ENCODE measurements around the gene PRR15. TPM values are rescaled to one million over a fixed set of nuclear protein-coding genes. Genes with fewer than 3 reads are reported as not detected.

Gene PRR15
- total RNA-seq, 1 donor from 2014 or later = not detected

DNA sequence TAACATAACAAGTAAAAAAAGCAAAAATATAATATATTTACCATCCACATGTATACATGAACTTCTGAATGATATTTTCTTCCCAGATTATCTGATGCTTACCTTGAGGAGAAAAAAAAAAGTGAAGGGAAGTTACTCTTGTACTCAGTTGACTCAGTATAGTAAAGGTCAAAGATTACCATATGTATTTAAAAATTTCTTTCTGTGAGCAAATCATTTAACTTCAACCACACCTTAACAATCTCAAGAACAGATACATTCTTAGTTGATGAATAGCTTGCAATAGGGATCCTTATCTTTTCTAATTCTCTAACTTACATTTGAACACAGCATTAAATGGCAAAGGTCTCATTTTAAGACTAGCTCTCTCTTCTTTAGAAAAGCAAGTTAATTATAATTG lies 29.8 kb downstream of the PRR15 start:
- H3K27me3 ChIP-seq (ENCODE audit: control insufficient read depth in 3 of 3, insufficient read depth in 3 of 3, low read length in 3 of 3) = no peaks in the 10 kb centered on the region
- no peaks in the 10 kb centered on the region for H3K36me3 ChIP-seq (ENCODE audit: control insufficient read depth in 3 of 3, insufficient read depth in 3 of 3, low read length in 3 of 3)

DNA sequence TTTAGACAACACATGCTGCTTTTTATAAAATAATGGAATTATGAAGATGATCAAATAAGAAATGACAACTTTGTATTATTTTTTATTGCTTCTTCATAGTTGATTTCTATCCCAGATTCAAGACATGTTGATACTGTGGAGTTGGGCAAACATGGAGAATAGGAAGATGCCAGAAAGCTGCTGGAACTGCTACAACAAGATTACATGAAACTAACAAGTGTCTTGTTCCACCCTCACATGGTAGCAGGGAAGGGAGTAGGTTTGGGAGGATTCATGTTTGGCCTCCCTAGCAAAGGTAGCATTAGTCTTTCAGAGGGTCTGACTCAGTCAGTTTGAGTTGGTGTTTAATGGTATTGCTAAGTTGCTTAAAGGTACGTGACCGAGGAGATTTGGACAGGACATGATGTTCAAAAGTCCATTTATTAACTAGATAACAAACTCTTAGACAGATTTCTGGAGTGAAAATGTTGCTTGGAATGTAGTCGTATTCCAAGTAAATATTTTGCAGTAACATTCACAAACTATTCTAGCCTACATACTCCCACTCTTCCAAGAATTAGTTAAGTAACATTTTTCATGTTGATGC lies 33.1 kb downstream of the PRR15 start:
- Histone ChIP-seq H3K4me3 (ENCODE audit: low read length in 3 of 3) (no peak overlapping the region), H3K9me3 (ENCODE audit: control insufficient read depth in 3 of 3, low read length in 3 of 3) (no peaks in the 10 kb centered on the region), H3K36me3 (ENCODE audit: control insufficient read depth in 3 of 3, insufficient read depth in 3 of 3, low read length in 3 of 3) (no peaks in the 10 kb centered on the region), H3K9ac (ENCODE audit: low read depth in 1 of 3, low read length in 3 of 3) (no peak overlapping the region), H3K4me1 (ENCODE audit: control insufficient read depth in 3 of 3, insufficient read depth in 3 of 3, low read length in 3 of 3) (no peaks in the 10 kb centered on the region), H3K27ac (ENCODE audit: low read depth, low read length) (no peak overlapping the region), H3K27me3 (ENCODE audit: control insufficient read depth in 3 of 3, insufficient read depth in 3 of 3, low read length in 3 of 3) (no peaks in the 10 kb centered on the region)

More for the DNA sequence above, 29.8 kb downstream of the PRR15 start:
- Histone ChIP-seq H3K27ac (ENCODE audit: low read depth, low read length) (no peak overlapping the region), H3K4me1 (ENCODE audit: control insufficient read depth in 3 of 3, insufficient read depth in 3 of 3, low read length in 3 of 3) (no peaks in the 10 kb centered on the region), H3K4me3 (ENCODE audit: low read length in 3 of 3) (no peak overlapping the region), H3K9ac (ENCODE audit: low read depth in 1 of 3, low read length in 3 of 3) (no peak overlapping the region), H3K9me3 (ENCODE audit: control insufficient read depth in 3 of 3, low read length in 3 of 3) (no peaks in the 10 kb centered on the region)

DNA sequence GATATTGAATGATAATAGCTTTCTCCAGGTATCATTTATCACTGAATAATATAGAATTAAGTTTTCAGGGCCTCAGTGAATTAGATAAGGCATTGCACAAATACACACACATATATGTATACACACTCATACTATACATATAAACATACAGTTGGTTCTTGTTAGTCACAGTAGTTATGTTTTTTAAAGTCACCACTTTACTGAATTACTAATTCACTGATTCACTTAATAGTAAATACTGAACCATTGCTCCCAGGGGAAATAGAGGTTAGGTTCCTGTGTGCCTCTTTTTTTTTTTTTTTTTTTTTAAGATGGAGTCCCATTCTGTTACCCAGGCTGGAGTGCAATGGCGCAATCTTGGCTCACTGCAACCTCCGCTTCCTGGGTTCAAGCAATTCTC lies 33.6 kb downstream of the PRR15 start:
- Histone ChIP-seq H3K9ac (ENCODE audit: low read depth in 1 of 3, low read length in 3 of 3) (no peak overlapping the region), H3K36me3 (ENCODE audit: control insufficient read depth in 3 of 3, insufficient read depth in 3 of 3, low read length in 3 of 3) (no peaks in the 10 kb centered on the region), H3K4me1 (ENCODE audit: control insufficient read depth in 3 of 3, insufficient read depth in 3 of 3, low read length in 3 of 3) (no peaks in the 10 kb centered on the region), H3K9me3 (ENCODE audit: control insufficient read depth in 3 of 3, low read length in 3 of 3) (no peaks in the 10 kb centered on the region), H3K27me3 (ENCODE audit: control insufficient read depth in 3 of 3, insufficient read depth in 3 of 3, low read length in 3 of 3) (no peaks in the 10 kb centered on the region), H3K4me3 (ENCODE audit: low read length in 3 of 3) (no peak overlapping the region), H3K27ac (ENCODE audit: low read depth, low read length) (no peak overlapping the region)

DNA sequence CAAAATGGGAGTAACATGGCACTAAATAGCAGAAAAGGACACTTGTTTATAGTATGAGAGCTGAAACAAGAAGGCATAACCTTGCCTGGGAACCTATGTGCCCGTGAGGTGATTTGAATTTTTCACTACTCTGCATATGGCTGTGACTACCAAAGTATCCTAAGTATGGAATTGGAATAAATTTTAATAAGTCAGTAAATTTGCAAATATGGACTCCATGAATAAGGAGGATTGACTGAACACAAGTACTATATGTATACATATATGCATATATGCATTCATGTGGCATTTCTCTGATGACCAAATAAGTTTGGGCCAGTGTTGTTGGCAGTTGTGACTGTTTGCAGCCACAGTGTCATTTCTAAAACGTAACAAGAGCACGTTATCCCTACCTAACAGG lies 34.5 kb downstream of the PRR15 start:
- H3K27me3 ChIP-seq (ENCODE audit: control insufficient read depth in 3 of 3, insufficient read depth in 3 of 3, low read length in 3 of 3) = no peaks in the 10 kb centered on the region

DNA sequence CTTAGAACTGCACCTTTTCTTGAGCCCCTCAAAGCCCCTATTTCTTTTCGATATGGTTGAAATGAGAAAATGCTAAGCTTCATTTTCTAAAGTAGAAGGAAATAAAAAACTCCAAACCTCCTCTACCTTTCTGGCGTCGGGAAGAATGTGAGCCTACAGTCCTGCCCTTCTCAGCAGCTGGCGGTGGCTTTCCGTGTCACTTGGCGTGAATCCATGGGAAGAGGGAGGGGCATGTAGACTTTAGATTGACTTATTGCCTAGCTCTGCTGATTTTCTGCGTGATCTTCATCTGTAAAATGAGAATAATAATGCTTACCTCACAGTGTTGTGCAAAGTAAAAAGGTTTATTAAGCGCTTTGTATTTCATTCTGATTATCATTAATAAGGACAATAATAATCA lies 35.0 kb downstream of the PRR15 start:
- Histone ChIP-seq H3K27me3 (ENCODE audit: control insufficient read depth in 3 of 3, insufficient read depth in 3 of 3, low read length in 3 of 3) (no peaks in the 10 kb centered on the region), H3K9ac (ENCODE audit: low read depth in 1 of 3, low read length in 3 of 3) (no peak overlapping the region), H3K4me3 (ENCODE audit: low read length in 3 of 3) (no peak overlapping the region), H3K27ac (ENCODE audit: low read depth, low read length) (no peak overlapping the region), H3K36me3 (ENCODE audit: control insufficient read depth in 3 of 3, insufficient read depth in 3 of 3, low read length in 3 of 3) (no peaks in the 10 kb centered on the region), H3K4me1 (ENCODE audit: control insufficient read depth in 3 of 3, insufficient read depth in 3 of 3, low read length in 3 of 3) (no peaks in the 10 kb centered on the region), H3K9me3 (ENCODE audit: control insufficient read depth in 3 of 3, low read length in 3 of 3) (no peaks in the 10 kb centered on the region)

More for the DNA sequence above, 34.5 kb downstream of the PRR15 start:
- H3K4me3 ChIP-seq (ENCODE audit: low read length in 3 of 3) = no peak overlapping the region
- no peaks in the 10 kb centered on the region for H3K36me3 ChIP-seq (ENCODE audit: control insufficient read depth in 3 of 3, insufficient read depth in 3 of 3, low read length in 3 of 3)
- H3K27ac ChIP-seq (ENCODE audit: low read depth, low read length) = no peak overlapping the region
- H3K9ac ChIP-seq (ENCODE audit: low read depth in 1 of 3, low read length in 3 of 3) = no peak overlapping the region
- H3K4me1 ChIP-seq (ENCODE audit: control insufficient read depth in 3 of 3, insufficient read depth in 3 of 3, low read length in 3 of 3) = no peaks in the 10 kb centered on the region
- H3K9me3 ChIP-seq (ENCODE audit: control insufficient read depth in 3 of 3, low read length in 3 of 3) = no peaks in the 10 kb centered on the region

DNA sequence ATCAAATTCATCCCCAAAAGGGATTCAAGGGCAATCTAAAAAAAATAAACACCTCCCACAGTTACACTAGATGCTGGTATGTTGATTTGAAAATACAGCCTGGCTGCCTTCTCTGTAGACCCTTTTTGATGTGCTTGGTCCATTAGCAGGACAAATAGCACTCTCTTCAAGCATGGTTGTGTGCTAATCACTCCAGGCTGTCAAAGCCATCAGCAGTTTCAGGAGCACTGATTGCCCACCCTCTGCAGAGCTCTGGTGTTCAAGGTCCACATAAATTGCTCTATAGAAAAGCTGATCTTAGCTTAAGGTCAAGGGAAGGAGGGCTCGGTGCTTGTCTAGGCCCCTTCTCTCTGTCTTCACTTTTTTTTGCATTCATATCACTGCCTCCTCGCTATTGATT lies 35.4 kb downstream of the PRR15 start:
- Histone ChIP-seq H3K4me3 (ENCODE audit: low read length in 3 of 3) (no peak overlapping the region), H3K4me1 (ENCODE audit: control insufficient read depth in 3 of 3, insufficient read depth in 3 of 3, low read length in 3 of 3) (no peaks in the 10 kb centered on the region), H3K27ac (ENCODE audit: low read depth, low read length) (no peak overlapping the region), H3K9me3 (ENCODE audit: control insufficient read depth in 3 of 3, low read length in 3 of 3) (no peaks in the 10 kb centered on the region), H3K36me3 (ENCODE audit: control insufficient read depth in 3 of 3, insufficient read depth in 3 of 3, low read length in 3 of 3) (no peaks in the 10 kb centered on the region), H3K9ac (ENCODE audit: low read depth in 1 of 3, low read length in 3 of 3) (no peak overlapping the region), H3K27me3 (ENCODE audit: control insufficient read depth in 3 of 3, insufficient read depth in 3 of 3, low read length in 3 of 3) (no peaks in the 10 kb centered on the region)

DNA sequence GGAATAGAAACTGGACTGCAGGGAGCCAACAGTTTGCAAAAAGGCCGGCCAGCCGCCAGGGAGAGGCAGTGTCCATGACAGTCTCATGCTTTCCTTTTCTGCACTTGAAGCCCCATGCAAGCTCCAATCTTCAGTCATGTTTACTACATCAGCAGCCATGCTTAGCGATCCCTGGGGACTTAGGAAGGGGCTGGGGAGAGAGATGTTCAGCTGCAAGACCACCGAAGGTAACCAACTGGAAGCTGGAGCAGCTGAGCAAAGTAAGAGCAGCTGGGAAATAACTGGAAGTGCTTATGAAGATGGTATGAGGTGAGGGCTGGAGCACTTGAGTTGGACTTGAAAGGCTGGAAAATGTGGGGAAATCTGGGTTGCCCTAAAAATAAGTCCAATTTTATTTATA lies 37.0 kb downstream of the PRR15 start:
- no peaks in the 10 kb centered on the region for H3K36me3 ChIP-seq (ENCODE audit: control insufficient read depth in 3 of 3, insufficient read depth in 3 of 3, low read length in 3 of 3)
- no peaks in the 10 kb centered on the region for H3K27me3 ChIP-seq (ENCODE audit: control insufficient read depth in 3 of 3, insufficient read depth in 3 of 3, low read length in 3 of 3)
- no peaks in the 10 kb centered on the region for H3K4me1 ChIP-seq (ENCODE audit: control insufficient read depth in 3 of 3, insufficient read depth in 3 of 3, low read length in 3 of 3)
- no peaks in the 10 kb centered on the region for H3K9me3 ChIP-seq (ENCODE audit: control insufficient read depth in 3 of 3, low read length in 3 of 3)
- H3K27ac ChIP-seq (ENCODE audit: low read depth, low read length) = no peak overlapping the region
- H3K4me3 ChIP-seq (ENCODE audit: low read length in 3 of 3) = no peak overlapping the region
- no peak overlapping the region for H3K9ac ChIP-seq (ENCODE audit: low read depth in 1 of 3, low read length in 3 of 3)

DNA sequence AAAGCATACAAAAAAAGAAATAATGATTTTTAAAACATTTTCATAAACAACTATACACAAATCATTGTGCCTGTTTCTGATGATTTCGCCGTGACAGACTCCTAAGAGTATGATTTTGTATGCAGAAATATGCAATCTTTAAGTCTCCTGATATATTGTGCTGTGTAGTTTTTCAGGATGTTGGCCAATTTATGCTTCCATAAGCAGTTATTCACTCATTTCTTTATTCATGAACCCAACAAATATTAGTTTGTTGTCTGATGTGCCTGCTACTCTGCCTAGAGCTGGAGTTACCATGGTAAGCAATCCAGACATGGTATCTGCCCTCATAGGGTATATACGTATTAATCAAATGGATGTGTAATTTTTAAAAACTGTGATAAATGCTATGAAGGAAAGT lies 40.4 kb downstream of the PRR15 start:
- Histone ChIP-seq H3K36me3 (ENCODE audit: control insufficient read depth in 3 of 3, insufficient read depth in 3 of 3, low read length in 3 of 3) (no peaks in the 10 kb centered on the region), H3K27ac (ENCODE audit: low read depth, low read length) (no peak overlapping the region), H3K4me1 (ENCODE audit: control insufficient read depth in 3 of 3, insufficient read depth in 3 of 3, low read length in 3 of 3) (no peaks in the 10 kb centered on the region), H3K9ac (ENCODE audit: low read depth in 1 of 3, low read length in 3 of 3) (no peak overlapping the region), H3K4me3 (ENCODE audit: low read length in 3 of 3) (no peak overlapping the region), H3K27me3 (ENCODE audit: control insufficient read depth in 3 of 3, insufficient read depth in 3 of 3, low read length in 3 of 3) (no peaks in the 10 kb centered on the region), H3K9me3 (ENCODE audit: control insufficient read depth in 3 of 3, low read length in 3 of 3) (no peaks in the 10 kb centered on the region)

DNA sequence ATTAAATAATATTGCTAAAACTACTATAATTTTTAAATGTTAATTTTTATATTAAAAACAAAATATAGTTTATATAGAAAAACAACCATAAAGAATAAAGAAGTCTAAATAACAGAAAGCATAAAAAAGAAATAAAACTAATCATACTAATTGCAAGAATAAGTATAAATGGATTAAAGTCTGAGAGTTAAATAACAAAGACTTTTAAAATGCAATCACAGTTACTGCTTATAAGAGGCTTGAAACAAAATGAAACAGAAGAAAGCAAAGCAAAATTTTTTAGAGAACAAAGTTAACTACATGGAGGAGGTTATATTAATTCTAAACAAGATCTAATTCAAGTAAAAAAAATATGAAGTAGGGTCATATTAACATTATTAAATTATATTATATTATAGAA lies 41.1 kb downstream of the PRR15 start:
- H3K36me3 ChIP-seq (ENCODE audit: control insufficient read depth in 3 of 3, insufficient read depth in 3 of 3, low read length in 3 of 3) = no peaks in the 10 kb centered on the region
- H3K4me3 ChIP-seq (ENCODE audit: low read length in 3 of 3) = no peak overlapping the region
- no peak overlapping the region for H3K9ac ChIP-seq (ENCODE audit: low read depth in 1 of 3, low read length in 3 of 3)
- no peaks in the 10 kb centered on the region for H3K9me3 ChIP-seq (ENCODE audit: control insufficient read depth in 3 of 3, low read length in 3 of 3)
- no peak overlapping the region for H3K27ac ChIP-seq (ENCODE audit: low read depth, low read length)
- no peaks in the 10 kb centered on the region for H3K4me1 ChIP-seq (ENCODE audit: control insufficient read depth in 3 of 3, insufficient read depth in 3 of 3, low read length in 3 of 3)
- peaks cover 0 to 2% (median 0%) of the 10 kb centered on the region in 3 donors for H3K27me3 ChIP-seq (ENCODE audit: control insufficient read depth in 3 of 3, insufficient read depth in 3 of 3, low read length in 3 of 3)

DNA sequence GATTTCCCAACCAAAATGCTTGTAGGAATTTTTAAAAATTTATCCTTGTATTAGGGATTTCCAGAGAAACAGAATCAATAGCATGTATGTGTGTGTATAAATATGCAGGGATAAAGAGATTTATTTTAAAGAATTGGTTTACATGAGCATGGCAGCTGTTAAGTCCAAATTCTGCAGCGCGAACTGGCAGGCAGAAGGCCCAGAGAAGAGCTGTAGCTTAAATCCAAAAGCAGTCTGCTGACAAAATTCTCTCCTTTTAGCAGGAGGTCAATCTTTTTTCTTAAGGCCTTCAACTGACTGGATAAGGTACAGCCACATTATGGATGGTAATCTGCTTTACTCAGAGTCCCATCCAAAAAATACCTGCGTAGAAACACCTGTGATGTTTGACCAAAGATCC lies 42.0 kb downstream of the PRR15 start:
- H3K4me3 ChIP-seq (ENCODE audit: low read length in 3 of 3) = no peak overlapping the region
- no peak overlapping the region for H3K9ac ChIP-seq (ENCODE audit: low read depth in 1 of 3, low read length in 3 of 3)
- no peaks in the 10 kb centered on the region for H3K36me3 ChIP-seq (ENCODE audit: control insufficient read depth in 3 of 3, insufficient read depth in 3 of 3, low read length in 3 of 3)
- no peaks in the 10 kb centered on the region for H3K4me1 ChIP-seq (ENCODE audit: control insufficient read depth in 3 of 3, insufficient read depth in 3 of 3, low read length in 3 of 3)
- H3K27ac ChIP-seq (ENCODE audit: low read depth, low read length) = no peak overlapping the region
- H3K9me3 ChIP-seq (ENCODE audit: control insufficient read depth in 3 of 3, low read length in 3 of 3) = no peaks in the 10 kb centered on the region
- H3K27me3 ChIP-seq (ENCODE audit: control insufficient read depth in 3 of 3, insufficient read depth in 3 of 3, low read length in 3 of 3) = peaks cover 0 to 5% (median 0%) of the 10 kb centered on the region in 3 donors

Measured in skeletal muscle tissue (tissue), 4 donors.